ENCODE results near the gene RPS6KA1. TPM values are rescaled to one million over a fixed set of nuclear protein-coding genes. Genes with fewer than 3 reads are reported as not detected.

RPS6KA1 gene
- total and polyA plus RNA-seq, 9 of the 15 experiments (the other 6 are each of a cell fraction or from before 2014, with no cell fraction given), result 2.4 to 61.0 (median 35.5) TPM

GRCh38 chr1:26517766-26518049 lies 11.9 kb upstream of the RPS6KA1 start (continued):
- no peak for TF ChIP-seq TEAD1 (CRISPR knock-in tag; IDR thresholded peaks at IDR 0.05)
- TF ChIP-seq MTA3 (IDR thresholded peaks at IDR 0.05; ENCODE audit: borderline replicate concordance), result no peak
- TF ChIP-seq RAD51 (IDR thresholded peaks at IDR 0.05; ENCODE audit: borderline replicate concordance, low read depth), result peak; percentile 65; the same call in 1 of the 2 replicates
- TF ChIP-seq, protein P1, sequence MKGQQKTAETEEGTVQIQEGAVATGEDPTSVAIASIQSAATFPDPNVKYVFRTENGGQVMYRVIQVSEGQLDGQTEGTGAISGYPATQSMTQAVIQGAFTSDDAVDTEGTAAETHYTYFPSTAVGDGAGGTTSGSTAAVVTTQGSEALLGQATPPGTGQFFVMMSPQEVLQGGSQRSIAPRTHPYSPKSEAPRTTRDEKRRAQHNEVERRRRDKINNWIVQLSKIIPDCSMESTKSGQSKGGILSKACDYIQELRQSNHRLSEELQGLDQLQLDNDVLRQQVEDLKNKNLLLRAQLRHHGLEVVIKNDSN (CRISPR knock-in tag; IDR thresholded peaks at IDR 0.05), result peak; percentile 60
- no peak for TF ChIP-seq ZKSCAN8 (CRISPR knock-in tag; IDR thresholded peaks at IDR 0.05)
- TF ChIP-seq ZNF436 (CRISPR knock-in tag; IDR thresholded peaks at IDR 0.05), result no peak
- TF ChIP-seq, protein P2, sequence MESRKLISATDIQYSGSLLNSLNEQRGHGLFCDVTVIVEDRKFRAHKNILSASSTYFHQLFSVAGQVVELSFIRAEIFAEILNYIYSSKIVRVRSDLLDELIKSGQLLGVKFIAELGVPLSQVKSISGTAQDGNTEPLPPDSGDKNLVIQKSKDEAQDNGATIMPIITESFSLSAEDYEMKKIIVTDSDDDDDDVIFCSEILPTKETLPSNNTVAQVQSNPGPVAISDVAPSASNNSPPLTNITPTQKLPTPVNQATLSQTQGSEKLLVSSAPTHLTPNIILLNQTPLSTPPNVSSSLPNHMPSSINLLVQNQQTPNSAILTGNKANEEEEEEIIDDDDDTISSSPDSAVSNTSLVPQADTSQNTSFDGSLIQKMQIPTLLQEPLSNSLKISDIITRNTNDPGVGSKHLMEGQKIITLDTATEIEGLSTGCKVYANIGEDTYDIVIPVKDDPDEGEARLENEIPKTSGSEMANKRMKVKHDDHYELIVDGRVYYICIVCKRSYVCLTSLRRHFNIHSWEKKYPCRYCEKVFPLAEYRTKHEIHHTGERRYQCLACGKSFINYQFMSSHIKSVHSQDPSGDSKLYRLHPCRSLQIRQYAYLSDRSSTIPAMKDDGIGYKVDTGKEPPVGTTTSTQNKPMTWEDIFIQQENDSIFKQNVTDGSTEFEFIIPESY (CRISPR knock-in tag; IDR thresholded peaks at IDR 0.05), result no peak
- TF ChIP-seq TEAD2 (tag; IDR thresholded peaks at IDR 0.05), result no peak
- TF ChIP-seq POLR2B (IDR thresholded peaks at IDR 0.05; ENCODE audit: low read depth, partially characterized antibody), result no peak
- TF ChIP-seq, protein P3, sequence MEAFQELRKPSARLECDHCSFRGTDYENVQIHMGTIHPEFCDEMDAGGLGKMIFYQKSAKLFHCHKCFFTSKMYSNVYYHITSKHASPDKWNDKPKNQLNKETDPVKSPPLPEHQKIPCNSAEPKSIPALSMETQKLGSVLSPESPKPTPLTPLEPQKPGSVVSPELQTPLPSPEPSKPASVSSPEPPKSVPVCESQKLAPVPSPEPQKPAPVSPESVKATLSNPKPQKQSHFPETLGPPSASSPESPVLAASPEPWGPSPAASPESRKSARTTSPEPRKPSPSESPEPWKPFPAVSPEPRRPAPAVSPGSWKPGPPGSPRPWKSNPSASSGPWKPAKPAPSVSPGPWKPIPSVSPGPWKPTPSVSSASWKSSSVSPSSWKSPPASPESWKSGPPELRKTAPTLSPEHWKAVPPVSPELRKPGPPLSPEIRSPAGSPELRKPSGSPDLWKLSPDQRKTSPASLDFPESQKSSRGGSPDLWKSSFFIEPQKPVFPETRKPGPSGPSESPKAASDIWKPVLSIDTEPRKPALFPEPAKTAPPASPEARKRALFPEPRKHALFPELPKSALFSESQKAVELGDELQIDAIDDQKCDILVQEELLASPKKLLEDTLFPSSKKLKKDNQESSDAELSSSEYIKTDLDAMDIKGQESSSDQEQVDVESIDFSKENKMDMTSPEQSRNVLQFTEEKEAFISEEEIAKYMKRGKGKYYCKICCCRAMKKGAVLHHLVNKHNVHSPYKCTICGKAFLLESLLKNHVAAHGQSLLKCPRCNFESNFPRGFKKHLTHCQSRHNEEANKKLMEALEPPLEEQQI (IDR thresholded peaks at IDR 0.05), result no peak
- TF ChIP-seq KDM1A (IDR thresholded peaks at IDR 0.05), result no peak
- no peak for TF ChIP-seq KDM5B (IDR thresholded peaks at IDR 0.05; ENCODE audit: insufficient replicate concordance, low read depth, low read length)
- no peak for TF ChIP-seq HNRNPLL (IDR thresholded peaks at IDR 0.05; ENCODE audit: low read depth, low read length, poor library complexity, severe bottlenecking)
- no peak for TF ChIP-seq HNRNPL (IDR thresholded peaks at IDR 0.05; ENCODE audit: low read depth, low read length)
- TF ChIP-seq TAF1 (IDR thresholded peaks at IDR 0.05; ENCODE audit: control insufficient read depth, extremely low read depth, insufficient read depth, low read length, severe bottlenecking), result no peak
- TF ChIP-seq SMARCC2 (IDR thresholded peaks at IDR 0.05; ENCODE audit: low read depth), result no peak
- TF ChIP-seq ZEB2 (IDR thresholded peaks at IDR 0.05), result no peak
- no peak for TF ChIP-seq SMC3 (conservative IDR thresholded peaks at IDR 0.05; ENCODE audit: insufficient read depth, low read depth, low read length)
- TF ChIP-seq NRF1 (conservative IDR thresholded peaks at IDR 0.05 in 1 of 2, IDR thresholded peaks at IDR 0.05 in 1 of 2), result no peak
- TF ChIP-seq HDAC8 (tag; IDR thresholded peaks at IDR 0.05), result no peak
- 0 out of 2 replicates have a peak, but pooled peaks have one; percentile 8 for TF ChIP-seq TCF3 (CRISPR knock-in tag; IDR thresholded peaks at IDR 0.05)
